T-helper 1 cell (primary cell): ENCODE data around the gene PPP4R1.
A peak's percentile ranks its signal among the peaks of the same experiment; 100 is the strongest.
"Not testable (repeated sequence)": the region's sequence is repeated elsewhere in the genome, so short reads cannot be mapped to it uniquely, and the experiment has no call there.

Experiments used
- DNase-seq, 5 donors: peaks; one replicate each; pipeline ENCODE4 v3.0.0-alpha.2; 2012 to 2020
- total RNA-seq, 4 donors: gene quantifications; one replicate each; lab custom pipeline; 2026; lab: John Stamatoyannopoulos, UW

The PPP4R1 gene
- 47.1 to 60.2 (median 52.9) reads per million in 4 donors for total RNA-seq

- DNase-seq: peak; percentile 50 to 73 (median 58)
These were observed at the start of gene PPP4R1 for GRCh38 chr18:9614401-9615279. Gene PPP4R1, minus strand, starts transcription at chr18:9614559. Its CDS starts 75 bp downstream, at chr18:9614484.

DNA sequence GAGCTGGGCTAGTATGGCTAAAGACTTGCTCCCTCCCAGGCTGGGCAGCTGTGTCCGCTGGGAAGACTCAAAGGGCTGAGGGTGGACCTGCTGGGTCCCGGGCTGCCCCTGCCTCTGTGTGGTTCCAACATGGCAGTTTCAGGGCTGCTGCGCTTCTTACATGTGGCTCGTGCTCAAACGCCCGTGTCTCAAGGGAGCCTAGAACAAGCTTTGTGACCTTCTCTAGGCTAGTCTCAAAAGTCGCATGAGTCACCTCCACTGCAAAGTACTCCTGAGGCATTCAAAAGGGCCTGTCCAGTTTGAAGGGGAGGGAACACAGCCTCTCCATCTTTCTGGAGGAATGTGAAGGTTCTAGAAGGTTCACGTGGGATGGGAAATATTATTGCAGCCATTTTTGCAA, 49.0 kb upstream of the PPP4R1 start:
- no peak for DNase-seq

DNA sequence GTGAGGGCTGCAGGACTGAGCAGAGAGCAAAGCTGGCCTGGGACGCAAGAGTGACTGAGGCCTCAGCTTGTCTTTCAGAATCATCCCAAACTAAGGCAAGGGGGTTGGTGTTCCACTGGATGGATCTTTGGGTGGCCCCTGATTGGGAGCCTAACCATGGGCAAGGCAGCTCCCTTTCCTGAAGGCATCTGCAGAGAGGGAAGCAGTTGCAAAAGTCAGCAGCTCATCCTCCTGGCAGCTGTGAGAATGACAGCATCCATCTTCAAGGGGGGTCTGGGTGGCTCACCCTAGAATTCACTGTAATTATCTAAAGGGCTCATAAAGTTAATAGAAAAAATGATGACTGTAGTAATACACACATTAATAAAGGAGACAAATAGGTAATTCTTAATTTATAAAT, 47.2 kb upstream of the PPP4R1 start:
- no peak for DNase-seq

- no peak for DNase-seq
These were observed 45.4 kb upstream of the PPP4R1 start for GRCh38 chr18:9659499-9660375.

GRCh38 chr18:9658087-9658641, 43.8 kb upstream of the PPP4R1 start:
- DNase-seq: no peak

- DNase-seq: no peak
These were observed 40.9 kb upstream of the PPP4R1 start for GRCh38 chr18:9655232-9655767.

GRCh38 chr18:9653390-9653789, 39.0 kb upstream of the PPP4R1 start:
- no peak for DNase-seq

- DNase-seq: no peak
These were observed 34.8 kb upstream of the PPP4R1 start for GRCh38 chr18:9649164-9649540.

DNA sequence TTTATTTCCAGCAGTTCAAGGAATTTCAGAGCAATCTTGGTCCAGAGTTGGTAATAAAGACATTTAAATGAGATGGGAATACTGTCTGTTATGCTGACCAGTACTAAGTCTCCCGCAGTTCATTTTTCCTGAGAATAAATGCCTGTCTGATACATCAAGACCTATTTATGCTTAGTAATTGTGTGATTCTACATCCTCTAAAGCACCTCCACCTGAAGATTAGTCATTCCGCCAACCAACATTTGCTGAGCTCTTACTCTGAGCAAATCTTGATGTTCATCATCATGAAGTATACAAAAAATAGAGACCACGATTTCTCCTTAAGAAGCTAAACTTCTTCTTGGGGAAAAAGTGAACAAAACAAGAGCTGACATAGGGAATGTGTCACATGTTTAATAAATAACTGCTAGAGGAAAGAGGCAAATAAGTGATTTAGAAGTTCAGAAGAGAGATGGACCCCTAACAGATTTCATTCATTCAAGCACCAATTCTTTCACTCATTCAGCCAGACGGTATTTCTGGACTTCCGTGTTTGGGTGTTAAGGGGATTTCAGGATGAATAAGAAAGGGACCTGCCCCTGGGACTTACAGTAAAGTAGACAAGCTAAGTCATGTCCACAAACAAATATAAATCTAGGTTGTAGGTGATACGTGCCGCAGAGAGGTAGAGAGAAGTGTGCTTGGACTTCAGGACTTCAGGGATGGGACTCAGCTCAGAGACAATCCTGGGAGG, 34.2 kb upstream of the PPP4R1 start:
- no peak for DNase-seq

GRCh38 chr18:9647496-9648323, 33.4 kb upstream of the PPP4R1 start:
- DNase-seq: no peak

GRCh38 chr18:9643549-9643948, 29.2 kb upstream of the PPP4R1 start:
- DNase-seq: no peak

- no peak for DNase-seq
These were observed 28.6 kb upstream of the PPP4R1 start for GRCh38 chr18:9642799-9643462.

DNA sequence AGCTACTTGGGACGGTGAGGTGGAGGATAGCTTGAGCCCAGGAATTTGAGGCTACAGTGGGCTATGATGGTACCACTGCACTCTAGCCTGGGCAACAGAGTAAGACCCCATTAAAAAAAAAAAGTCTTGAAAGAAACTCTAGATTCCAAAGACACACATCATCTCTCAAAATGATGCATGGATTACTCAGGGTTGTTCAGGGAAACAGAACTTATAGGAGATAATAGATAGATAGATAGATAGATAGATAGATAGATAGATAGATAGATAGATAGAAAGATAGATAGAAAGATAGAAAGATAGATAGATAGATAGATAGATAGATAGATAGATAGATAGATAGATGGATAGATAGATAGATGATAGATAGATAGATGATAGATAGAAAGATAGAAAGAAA, 26.7 kb upstream of the PPP4R1 start:
- not testable (repeated sequence) for DNase-seq

DNA sequence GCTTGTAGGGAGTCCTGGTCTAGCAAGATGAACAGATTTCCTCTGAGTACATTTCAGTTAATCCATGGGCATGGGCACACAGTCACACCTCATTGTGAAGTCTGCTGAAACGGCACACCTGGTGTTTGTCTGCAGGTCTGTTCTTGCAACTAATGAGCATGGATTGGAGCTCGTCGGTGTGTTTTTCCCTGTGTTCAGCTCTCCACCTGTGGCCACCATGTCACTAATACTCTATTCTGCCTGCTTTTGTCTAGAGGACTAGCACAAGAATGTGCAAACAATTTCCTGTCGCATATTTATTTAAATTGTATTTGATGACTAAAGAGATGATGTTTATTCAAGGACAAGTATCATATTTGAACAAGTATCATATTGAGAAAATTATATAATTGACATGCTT, 24.5 kb upstream of the PPP4R1 start:
- DNase-seq: no peak

GRCh38 chr18:9637036-9637767, 22.8 kb upstream of the PPP4R1 start:
- no peak for DNase-seq

GRCh38 chr18:9634856-9635255, 20.5 kb upstream of the PPP4R1 start:
- DNase-seq: no peak

GRCh38 chr18:9631814-9632496, 17.6 kb upstream of the PPP4R1 start:
- DNase-seq: no peak

- no peak for DNase-seq
These were observed 16.1 kb upstream of the PPP4R1 start for GRCh38 chr18:9630444-9630843.

DNA sequence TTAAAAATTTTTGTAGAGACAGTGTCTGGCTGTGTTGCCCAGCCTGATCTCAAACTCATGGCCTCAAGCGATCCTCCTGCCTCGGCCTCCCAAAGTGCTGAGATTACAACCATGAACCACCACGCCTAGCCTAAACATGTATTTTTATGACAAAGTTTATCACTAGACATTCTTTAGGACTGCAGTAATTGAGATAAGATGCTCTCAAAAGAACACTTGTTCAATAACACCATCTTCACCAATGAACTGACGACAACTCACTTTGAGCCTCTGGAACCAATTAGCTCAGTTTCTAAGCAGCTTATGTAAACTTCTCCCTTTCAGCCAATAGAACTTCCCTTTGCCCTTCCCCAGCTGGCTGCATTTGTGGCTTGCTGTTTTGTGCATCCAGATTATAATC, 15.3 kb upstream of the PPP4R1 start:
- no peak for DNase-seq
